Upper lobe of left lung (tissue), 4 donors: ENCODE data around the gene IGFBP7.

Experiments
- CTCF ChIP-seq, 6 experiments: fragments of 450-650 bp in 4 of 6; fragments of 200-600 bp in 2 of 6; sonication (generic) in 2 of 6; IDR thresholded peaks; one replicate each; pipeline ENCODE4 v1.5.1; 2016 to 2019; ENCODE audit warnings: antibody characterized with exemption in 6 of 6
- POLR2AphosphoS5 ChIP-seq, 2 donors: sonication (generic); formaldehyde crosslinking; IDR thresholded peaks; one replicate each; pipeline ENCODE4 v1.5.1; 2017; ENCODE audit warnings: antibody characterized with exemption in 2 of 2

- TF ChIP-seq CTCF (IDR thresholded peaks at IDR 0.05) (no peak), POLR2AphosphoS5 (IDR thresholded peaks at IDR 0.05) (no peak)
Measured at GRCh38 chr4:57051524-57051923, 58.7 kb downstream of the IGFBP7 start.
